ENCODE measurements around the gene MCOLN2.

Gene MCOLN2

GRCh38 chr1:84899969-84900368 is 96.9 kb downstream of the MCOLN2 start:
- no peak overlapping the region for H3K4me3 ChIP-seq (replicated peaks; ENCODE audit: insufficient read depth, low read length)
- no peak for DNase-seq (ENCODE audit: low read depth in 1 of 2, low spot score in 1 of 2)
- no peak overlapping the region for H3K27ac ChIP-seq (replicated peaks)
- peaks cover 5% of the 10 kb centered on the region for H3K27me3 ChIP-seq (ENCODE audit: insufficient read depth, poor library complexity, severe bottlenecking)
- TF ChIP-seq REST (IDR thresholded peaks at IDR 0.05; ENCODE audit: insufficient replicate concordance, low read depth) = no peak
- TF ChIP-seq POLR2AphosphoS5 (IDR thresholded peaks at IDR 0.05; ENCODE audit: low read depth) = no peak

GRCh38 chr1:84896279-84896678 is 100.6 kb downstream of the MCOLN2 start:
- TF ChIP-seq REST (IDR thresholded peaks at IDR 0.05; ENCODE audit: insufficient replicate concordance, low read depth) (no peak), CTCF (IDR thresholded peaks at IDR 0.05; ENCODE audit: insufficient read depth, low read length) (no peak), GABPA (IDR thresholded peaks at IDR 0.05; ENCODE audit: low read depth) (no peak), SPI1 (IDR thresholded peaks at IDR 0.05; ENCODE audit: borderline replicate concordance, low read depth) (no peak), POLR2AphosphoS5 (IDR thresholded peaks at IDR 0.05; ENCODE audit: low read depth) (no peak)
- no peak overlapping the region for H3K27ac ChIP-seq (replicated peaks)
- DNase-seq (ENCODE audit: low read depth in 1 of 2, low spot score in 1 of 2) = no peak
- H3K4me3 ChIP-seq (replicated peaks; ENCODE audit: insufficient read depth, low read length) = no peak overlapping the region
- H3K27me3 ChIP-seq (ENCODE audit: insufficient read depth, poor library complexity, severe bottlenecking) = peaks cover 28% of the 10 kb centered on the region

GRCh38 chr1:84892705-84893618 is 104.0 kb downstream of the MCOLN2 start, which contains the start of gene LPAR3:
Gene LPAR3 (minus strand): TSS chr1:84893206. CDS start chr1:84866120, 27,086 bp downstream.
- TF ChIP-seq SPI1 (IDR thresholded peaks at IDR 0.05; ENCODE audit: borderline replicate concordance, low read depth) = no peak
- H3K27me3 ChIP-seq (ENCODE audit: insufficient read depth, poor library complexity, severe bottlenecking) = peaks cover 29% of the 10 kb centered on the region
- no peak within 1 kb of the TSS for H3K4me3 ChIP-seq (replicated peaks; ENCODE audit: insufficient read depth, low read length)
- no peak for DNase-seq (ENCODE audit: low read depth in 1 of 2, low spot score in 1 of 2)
- H3K27ac ChIP-seq (replicated peaks) = no peak within 1 kb of the TSS

- H3K4me3 ChIP-seq (replicated peaks; ENCODE audit: insufficient read depth, low read length) = no peak overlapping the region
- H3K27me3 ChIP-seq (ENCODE audit: insufficient read depth, poor library complexity, severe bottlenecking) = peaks cover 29% of the 10 kb centered on the region
- H3K27ac ChIP-seq (replicated peaks) = no peak overlapping the region
- no peak for TF ChIP-seq SPI1 (IDR thresholded peaks at IDR 0.05; ENCODE audit: borderline replicate concordance, low read depth)
- TF ChIP-seq REST (IDR thresholded peaks at IDR 0.05; ENCODE audit: insufficient replicate concordance, low read depth) = no peak
- TF ChIP-seq CTCF (IDR thresholded peaks at IDR 0.05; ENCODE audit: insufficient read depth, low read length) = no peak
- no peak for TF ChIP-seq POLR2AphosphoS5 (IDR thresholded peaks at IDR 0.05; ENCODE audit: low read depth)
- TF ChIP-seq GABPA (IDR thresholded peaks at IDR 0.05; ENCODE audit: low read depth) = no peak
- DNase-seq (ENCODE audit: low read depth in 1 of 2, low spot score in 1 of 2) = no peak
Observed at GRCh38 chr1:84890566-84890965, 106.3 kb downstream of the MCOLN2 start.
